Measurements from ENCODE around the gene SLC39A10.
A peak's percentile ranks its signal among the peaks of the same experiment; 100 is the strongest.
"Not testable (repeated sequence)": the region's sequence is repeated elsewhere in the genome, so short reads cannot be mapped to it uniquely, and the experiment has no call there.

Gene SLC39A10

DNA sequence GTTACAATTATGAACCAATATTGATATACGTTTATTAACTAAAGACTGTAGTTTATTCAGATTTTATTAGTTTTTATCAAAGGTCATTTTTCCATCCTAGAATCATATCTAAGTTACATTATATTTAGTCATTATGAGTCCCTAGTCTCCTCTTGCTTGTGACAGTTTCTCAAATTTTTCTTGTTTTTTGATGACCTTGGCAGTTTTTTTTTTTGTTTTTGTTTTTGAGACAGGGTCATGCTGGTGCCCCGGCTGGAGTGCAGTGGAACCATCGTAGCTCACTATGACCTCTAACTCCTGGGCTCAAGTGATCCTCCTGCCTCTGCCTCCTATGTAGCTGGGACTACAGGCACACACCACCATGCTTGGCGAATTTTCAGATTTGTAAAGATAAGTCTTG is 18.3 kb upstream of the SLC39A10 start:
- DNase-seq (ENCODE audit: low spot score in 2 of 2) (no peak), ATAC-seq (no peak)
- Mint-ChIP-seq H3K4me1 (peaks cover 7% of the 10 kb centered on the region), H3K27ac (no peak overlapping the region), H3K4me3 (no peak overlapping the region), H3K36me3 (no peaks in the 10 kb centered on the region), H3K9me3 (no peaks in the 10 kb centered on the region)

- Mint-ChIP-seq H3K4me3 (no peak overlapping the region), H3K27ac (no peak overlapping the region), H3K36me3 (no peaks in the 10 kb centered on the region), H3K4me1 (peaks cover 7% of the 10 kb centered on the region), H3K9me3 (no peaks in the 10 kb centered on the region)
- no peak for DNase-seq (ENCODE audit: low spot score in 2 of 2)
- ATAC-seq, result no peak
Measured at GRCh38 chr2:195639238-195639858, 17.7 kb upstream of the SLC39A10 start.

DNA sequence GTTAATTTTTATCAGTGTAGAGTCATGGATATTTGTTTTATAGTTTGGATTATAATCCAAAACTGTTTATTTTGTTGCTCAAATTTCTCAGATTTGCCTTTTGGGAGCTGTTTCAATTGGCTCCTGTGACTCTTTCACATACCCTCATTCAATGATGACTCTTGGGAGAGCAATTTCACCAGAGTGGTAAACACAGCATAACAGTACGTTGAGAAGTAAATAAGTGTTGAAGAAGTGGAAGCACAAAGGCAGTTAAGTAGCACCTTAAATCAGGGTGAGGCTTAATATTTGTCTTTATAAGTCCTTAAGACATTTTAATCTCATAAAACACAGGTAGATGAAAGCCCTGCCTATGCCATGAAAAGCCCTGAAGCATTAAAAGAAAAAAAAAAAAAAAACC is 17.1 kb upstream of the SLC39A10 start:
- Mint-ChIP-seq H3K36me3 (no peaks in the 10 kb centered on the region), H3K4me3 (no peak overlapping the region), H3K9me3 (no peaks in the 10 kb centered on the region), H3K4me1 (peaks cover 7% of the 10 kb centered on the region), H3K27ac (no peak overlapping the region)
- DNase-seq (ENCODE audit: low spot score in 2 of 2), result no peak
- ATAC-seq, result no peak

DNA sequence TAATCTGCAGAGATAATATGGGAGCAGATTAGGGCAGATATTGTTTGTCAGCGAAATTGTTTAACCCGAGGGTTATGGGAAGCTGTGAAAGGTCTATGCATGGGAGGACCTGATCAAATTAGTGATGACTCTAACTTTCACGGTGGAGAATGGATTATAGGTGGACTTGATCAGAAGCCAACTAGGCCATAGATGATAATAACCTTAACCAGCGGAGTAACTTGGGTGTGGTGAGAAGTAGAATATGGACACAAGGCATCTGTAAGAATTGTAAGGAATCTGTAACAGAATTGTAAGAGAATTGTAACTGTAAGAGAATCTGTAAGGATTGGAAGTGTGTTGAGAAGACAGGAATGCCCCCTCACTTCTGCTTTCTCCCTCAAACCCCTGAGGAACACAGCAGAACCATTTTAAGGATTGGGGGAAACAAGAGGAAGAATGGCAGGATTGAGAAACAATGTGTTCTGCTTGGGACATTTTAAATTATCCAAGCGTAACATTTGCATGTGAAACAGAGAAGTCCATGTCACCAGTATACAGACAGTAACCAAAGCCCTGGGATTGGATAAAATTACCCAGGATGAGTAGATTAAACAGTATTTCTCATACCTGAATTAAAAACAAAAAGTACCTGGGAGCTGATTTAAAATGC is 14.9 kb upstream of the SLC39A10 start:
- ATAC-seq (no peak), DNase-seq (ENCODE audit: low spot score in 2 of 2) (no peak)
- Mint-ChIP-seq H3K4me3 (no peak overlapping the region), H3K9me3 (no peaks in the 10 kb centered on the region), H3K4me1 (peaks cover 12% of the 10 kb centered on the region), H3K36me3 (no peaks in the 10 kb centered on the region), H3K27ac (no peak overlapping the region)

GRCh38 chr2:195642679-195643068 is 14.4 kb upstream of the SLC39A10 start:
- no peak overlapping the region for H3K4me3 Mint-ChIP-seq
- H3K9me3 Mint-ChIP-seq, result no peaks in the 10 kb centered on the region
- no peak overlapping the region for H3K27ac Mint-ChIP-seq
- DNase-seq (ENCODE audit: low spot score in 2 of 2) (no peak), ATAC-seq (no peak)
- peaks cover 12% of the 10 kb centered on the region for H3K4me1 Mint-ChIP-seq
- H3K36me3 Mint-ChIP-seq, result no peaks in the 10 kb centered on the region

DNA sequence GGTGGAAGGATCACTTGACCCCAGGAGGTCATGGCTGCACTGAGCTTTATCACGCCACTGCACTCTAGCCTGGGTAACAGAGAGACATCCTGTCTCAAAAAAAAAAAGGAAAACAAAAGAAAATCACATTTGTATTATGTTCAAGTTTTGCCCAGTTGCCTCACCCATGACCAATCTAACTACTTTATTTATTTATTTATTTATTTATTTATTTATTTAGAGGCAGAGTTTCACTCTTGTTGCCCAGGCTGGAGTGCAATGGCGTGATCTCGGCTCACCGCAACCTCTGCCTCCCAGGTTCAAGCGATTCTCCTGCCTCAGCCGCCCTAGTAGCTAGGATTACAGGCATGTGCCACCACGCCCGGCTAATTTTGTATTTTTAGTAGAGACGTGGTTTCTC is 12.3 kb upstream of the SLC39A10 start:
- H3K4me1 Mint-ChIP-seq, result peaks cover 23% of the 10 kb centered on the region
- not testable (repeated sequence) for H3K27ac Mint-ChIP-seq; ATAC-seq; H3K36me3 Mint-ChIP-seq; H3K4me3 Mint-ChIP-seq; H3K9me3 Mint-ChIP-seq; DNase-seq (ENCODE audit: low spot score in 2 of 2)

GRCh38 chr2:195645413-195645812 is 11.6 kb upstream of the SLC39A10 start:
- Mint-ChIP-seq H3K36me3 (no peaks in the 10 kb centered on the region), H3K4me3 (no peak overlapping the region), H3K27ac (no peak overlapping the region), H3K9me3 (no peaks in the 10 kb centered on the region), H3K4me1 (peaks cover 30% of the 10 kb centered on the region)
- no peak for ATAC-seq
- DNase-seq (ENCODE audit: low spot score in 2 of 2), result no peak

- no peaks in the 10 kb centered on the region for H3K36me3 Mint-ChIP-seq
- peaks cover 32% of the 10 kb centered on the region for H3K4me1 Mint-ChIP-seq
- DNase-seq (ENCODE audit: low spot score in 2 of 2) (no peak), ATAC-seq (no peak)
- no peak overlapping the region for H3K27ac Mint-ChIP-seq
- H3K4me3 Mint-ChIP-seq, result no peak overlapping the region
- H3K9me3 Mint-ChIP-seq, result no peaks in the 10 kb centered on the region
Measured at GRCh38 chr2:195646424-195646823, 10.6 kb upstream of the SLC39A10 start.

GRCh38 chr2:195647302-195647701 is 9.7 kb upstream of the SLC39A10 start:
- H3K4me1 Mint-ChIP-seq, result peaks cover 32% of the 10 kb centered on the region
- DNase-seq (ENCODE audit: low spot score in 2 of 2) (no peak), ATAC-seq (no peak)
- H3K27ac Mint-ChIP-seq, result no peak overlapping the region
- no peaks in the 10 kb centered on the region for H3K9me3 Mint-ChIP-seq
- H3K36me3 Mint-ChIP-seq, result no peaks in the 10 kb centered on the region
- H3K4me3 Mint-ChIP-seq, result no peak overlapping the region

DNA sequence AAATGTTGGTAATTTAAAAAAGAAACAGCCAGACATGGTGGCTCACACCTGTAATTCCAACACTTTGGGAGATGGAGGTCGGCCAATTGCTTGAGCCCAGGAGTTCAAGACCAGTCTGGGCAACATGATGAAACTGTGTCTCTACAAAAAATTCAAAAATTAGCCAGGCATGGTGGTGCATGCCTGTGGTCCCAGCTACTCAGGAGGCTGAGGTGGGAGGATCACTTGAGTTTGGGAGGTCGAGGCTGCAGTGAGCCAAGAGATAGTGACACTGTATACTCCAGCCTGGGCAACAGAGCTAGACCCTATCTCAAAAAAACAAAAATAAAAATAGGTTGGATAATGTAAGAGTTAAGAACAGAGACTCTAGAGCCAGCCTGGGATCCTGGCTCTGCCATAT is 8.7 kb upstream of the SLC39A10 start:
- H3K9me3 Mint-ChIP-seq; DNase-seq (ENCODE audit: low spot score in 2 of 2); H3K36me3 Mint-ChIP-seq; ATAC-seq: not testable (repeated sequence)
- Mint-ChIP-seq H3K27ac (peak overlapping the region; percentile 30), H3K4me3 (peak overlapping the region; percentile 52), H3K4me1 (peaks cover 26% of the 10 kb centered on the region)

DNA sequence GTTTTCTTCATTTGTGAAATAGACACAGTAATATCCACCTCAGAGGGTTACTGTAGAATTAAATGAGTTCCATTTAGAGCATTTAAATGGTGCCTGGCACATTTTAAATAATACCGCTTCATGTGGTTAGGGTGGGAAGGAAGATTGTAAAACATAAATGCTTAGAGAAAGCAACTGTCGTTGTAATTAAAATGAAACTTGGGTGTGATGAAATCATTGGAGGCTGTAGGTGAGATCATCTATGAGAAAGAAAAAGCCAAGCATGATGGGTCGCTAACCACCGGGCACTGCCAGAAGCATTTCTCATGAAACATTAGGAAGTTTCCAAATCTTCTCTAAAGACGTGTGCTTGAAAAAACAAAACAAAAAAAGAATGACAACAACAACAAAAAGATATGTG is 8.2 kb upstream of the SLC39A10 start:
- H3K27ac Mint-ChIP-seq, result peak overlapping the region; percentile 30
- ATAC-seq, result peak; percentile 69
- peak overlapping the region; percentile 52 for H3K4me3 Mint-ChIP-seq
- H3K4me1 Mint-ChIP-seq, result peaks cover 25% of the 10 kb centered on the region
- no peak for DNase-seq (ENCODE audit: low spot score in 2 of 2)
- no peaks in the 10 kb centered on the region for H3K36me3 Mint-ChIP-seq
- no peaks in the 10 kb centered on the region for H3K9me3 Mint-ChIP-seq

DNA sequence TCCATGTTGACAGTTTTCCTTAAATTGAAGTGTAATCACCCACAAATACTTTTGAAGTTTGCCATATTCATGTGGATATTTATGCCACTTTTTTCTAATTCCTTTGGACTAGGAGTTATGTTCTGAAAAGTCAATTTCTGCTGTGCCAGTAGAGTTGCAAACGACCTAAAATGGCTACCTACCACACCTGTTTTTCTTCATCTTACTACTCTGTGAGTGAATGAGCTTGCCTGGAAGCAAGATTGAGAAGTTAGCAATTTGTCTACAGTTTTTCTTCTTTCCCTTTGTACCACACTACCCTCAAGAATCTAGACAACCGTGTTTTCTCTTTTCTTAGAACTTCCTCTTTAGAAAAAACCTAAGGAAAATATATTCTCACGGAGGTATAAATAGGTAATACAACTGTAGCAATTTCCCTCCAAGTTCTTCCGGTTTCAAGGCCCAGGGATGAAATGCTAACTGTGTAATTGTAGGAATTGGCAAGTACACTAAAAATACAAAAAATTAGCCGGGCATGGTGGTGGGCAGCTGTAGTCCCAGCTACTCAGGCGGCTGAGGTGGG is 7.3 kb upstream of the SLC39A10 start:
- Mint-ChIP-seq H3K4me3 (peak overlapping the region; percentile 39), H3K27ac (peak overlapping the region; percentile 45), H3K9me3 (no peaks in the 10 kb centered on the region), H3K4me1 (peaks cover 25% of the 10 kb centered on the region), H3K36me3 (no peaks in the 10 kb centered on the region)
- DNase-seq (ENCODE audit: low spot score in 2 of 2), result no peak
- no peak for ATAC-seq

DNA sequence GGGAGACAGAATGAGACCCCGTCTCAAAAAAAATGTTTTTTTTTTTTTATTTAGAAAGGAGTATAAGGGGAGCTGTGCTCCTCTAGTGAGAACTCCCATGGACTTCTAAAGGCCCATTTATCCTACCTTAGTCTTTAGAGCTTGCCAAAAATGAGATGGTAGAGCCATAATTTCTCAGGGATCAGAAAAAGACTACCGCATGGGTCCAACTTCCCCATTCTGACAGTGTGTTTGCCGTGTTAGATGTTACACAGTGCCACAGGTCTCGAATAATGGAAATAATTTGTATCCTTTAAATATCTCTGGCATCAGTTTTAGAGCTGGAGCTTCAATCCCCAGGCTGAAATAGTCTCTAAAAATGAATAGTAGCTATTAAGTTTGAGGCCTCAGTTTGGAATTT is 6.0 kb upstream of the SLC39A10 start:
- H3K4me3 Mint-ChIP-seq, result no peak overlapping the region
- H3K4me1 Mint-ChIP-seq, result peaks cover 28% of the 10 kb centered on the region
- DNase-seq (ENCODE audit: low spot score in 2 of 2) (no peak), ATAC-seq (no peak)
- no peaks in the 10 kb centered on the region for H3K9me3 Mint-ChIP-seq
- H3K36me3 Mint-ChIP-seq, result peaks cover 2% of the 10 kb centered on the region
- no peak overlapping the region for H3K27ac Mint-ChIP-seq

DNA sequence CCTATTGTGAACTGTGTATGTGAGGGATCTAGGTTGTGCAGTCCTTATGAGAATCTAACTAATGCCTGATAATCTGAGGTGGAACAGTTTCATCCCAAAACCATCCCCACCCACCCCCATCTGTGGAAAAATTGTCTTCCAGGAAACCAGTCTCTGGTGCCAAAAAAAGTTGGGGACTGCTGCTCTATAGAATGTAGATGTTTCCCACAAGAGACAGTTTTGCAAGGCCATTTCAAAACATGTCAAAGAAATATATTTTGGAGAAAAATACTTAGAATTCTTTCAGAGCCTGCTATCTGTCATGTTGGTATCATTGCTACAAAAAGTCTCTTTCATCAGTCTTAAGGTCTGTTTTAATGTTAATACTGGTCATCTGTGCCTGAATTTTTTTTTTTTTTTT is 4.1 kb upstream of the SLC39A10 start:
- no peaks in the 10 kb centered on the region for H3K9me3 Mint-ChIP-seq
- H3K36me3 Mint-ChIP-seq, result peaks cover 21% of the 10 kb centered on the region
- peaks cover 33% of the 10 kb centered on the region for H3K4me1 Mint-ChIP-seq
- no peak for ATAC-seq
- DNase-seq (ENCODE audit: low spot score in 2 of 2), result no peak
- H3K27ac Mint-ChIP-seq, result no peak overlapping the region
- H3K4me3 Mint-ChIP-seq, result no peak overlapping the region

DNA sequence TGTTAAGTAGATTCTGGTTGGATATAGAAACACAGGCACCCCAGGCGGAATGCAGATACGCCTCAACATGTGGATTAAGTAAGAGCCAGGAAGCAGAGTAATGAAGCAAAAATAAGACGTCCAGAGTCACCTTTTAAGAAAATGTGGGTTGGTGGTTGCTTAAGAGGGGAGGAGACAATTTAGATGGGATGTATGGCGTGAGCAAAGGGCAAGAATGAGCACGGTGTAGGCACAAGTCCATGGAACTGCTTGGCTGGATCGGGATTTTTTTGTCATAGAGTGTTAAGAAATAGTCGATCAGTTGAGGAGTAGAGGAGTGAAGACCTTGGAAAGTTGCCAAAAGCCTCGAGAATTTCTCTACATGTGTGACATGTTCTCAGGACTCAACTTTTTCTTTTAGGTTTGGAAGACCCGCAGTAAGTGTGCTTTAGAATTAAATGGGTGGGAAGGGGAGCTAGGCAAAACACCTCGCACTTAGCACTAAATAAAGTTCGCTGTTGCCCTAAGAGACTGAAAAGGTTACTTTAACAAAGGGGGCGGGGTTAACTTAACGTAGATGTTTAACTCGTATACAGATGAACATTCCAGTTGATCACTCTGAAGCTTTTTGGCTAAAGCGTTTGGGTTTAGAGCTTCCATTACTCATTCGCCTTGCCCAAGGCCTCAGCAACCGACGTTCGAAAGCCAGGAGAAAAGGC is 716 bp upstream of the SLC39A10 start:
- Mint-ChIP-seq H3K9me3 (no peaks in the 10 kb centered on the region), H3K36me3 (peaks cover 49% of the 10 kb centered on the region), H3K4me3 (peak overlapping the region; percentile 98), H3K27ac (peak overlapping the region; percentile 100), H3K4me1 (peaks cover 22% of the 10 kb centered on the region)
- DNase-seq (ENCODE audit: low spot score in 2 of 2) (no peak), ATAC-seq (peak; percentile 71)

Measured in stimulated activated effector memory CD8-positive, alpha-beta T cell treated with anti-CD3 and anti-CD28 coated beads, Interleukin-12 subunit alpha, Interleukin-12 subunit beta, amount 100 ng/mL, for 72 hours (primary cell).